ENCODE measurements around the gene PSMD5. TPM values are rescaled to one million over a fixed set of nuclear protein-coding genes. Genes with fewer than 3 reads are reported as not detected.

PSMD5 gene
- total RNA-seq, 1 experiment from 2014 or later, result 53.0 TPM

- Histone ChIP-seq H3K4me1 (ENCODE audit: control insufficient read depth, insufficient read depth, low read length) (no peaks in the 10 kb centered on the region), H3K36me3 (ENCODE audit: control insufficient read depth, insufficient read depth, low read length) (peaks cover 8% of the 10 kb centered on the region), H3K4me3 (ENCODE audit: low read depth in 2 of 2, low read length in 2 of 2) (no peak overlapping the region), H3K27ac (ENCODE audit: low read length) (no peak overlapping the region), H3K9me3 (ENCODE audit: control insufficient read depth, insufficient read depth, low read depth, low read length) (no peaks in the 10 kb centered on the region), H3K27me3 (ENCODE audit: control insufficient read depth, insufficient read depth, low read length) (no peaks in the 10 kb centered on the region)
- POLR2A ChIA-PET, result interaction anchor here (0.6 kb wide), 1 partner anchor 198 kb away, joined by 8 read pairs; no protein-coding TSS in a partner anchor
- no peak for ATAC-seq
- in situ Hi-C loops (cut with HindIII; ENCODE audit: low pct_unique_long_range_greater_than_20kb, low sequenced_read_pairs) (no loop called here), intact Hi-C loops (cut with micrococcal nuclease; ENCODE audit: unreplicated experiment) (no loop called here)
- CTCF ChIA-PET, result interaction anchor here (0.6 kb wide), 1 partner anchor 109 kb away, joined by 8 read pairs; no protein-coding TSS in a partner anchor
- no peak for DNase-seq (ENCODE audit: low read depth, low spot score)
- BruUV-seq (replicated peaks), result no TSS peak
- TF ChIP-seq REST (IDR thresholded peaks at IDR 0.05; ENCODE audit: insufficient read depth in 1 of 2, low read depth in 2 of 2, low read length in 1 of 2), result no peak
These were observed 63.5 kb downstream of the PSMD5 start for GRCh38 chr9:120779227-120779626.

GRCh38 chr9:120778758-120779157 lies 64.0 kb downstream of the PSMD5 start:
- H3K27me3 ChIP-seq (ENCODE audit: control insufficient read depth, insufficient read depth, low read length), result no peaks in the 10 kb centered on the region
- no TSS peak for BruUV-seq (replicated peaks)
- DNase-seq (ENCODE audit: low read depth, low spot score) (no peak), ATAC-seq (no peak)
- H3K4me3 ChIP-seq (ENCODE audit: low read depth in 2 of 2, low read length in 2 of 2), result no peak overlapping the region
- intact Hi-C loops (cut with micrococcal nuclease; ENCODE audit: unreplicated experiment) (no loop called here), in situ Hi-C loops (cut with HindIII; ENCODE audit: low pct_unique_long_range_greater_than_20kb, low sequenced_read_pairs) (no loop called here)
- no peaks in the 10 kb centered on the region for H3K9me3 ChIP-seq (ENCODE audit: control insufficient read depth, insufficient read depth, low read depth, low read length)
- H3K27ac ChIP-seq (ENCODE audit: low read length), result no peak overlapping the region
- no peaks in the 10 kb centered on the region for H3K4me1 ChIP-seq (ENCODE audit: control insufficient read depth, insufficient read depth, low read length)
- peaks cover 8% of the 10 kb centered on the region for H3K36me3 ChIP-seq (ENCODE audit: control insufficient read depth, insufficient read depth, low read length)
- POLR2A ChIA-PET, result interaction anchor here (0.6 kb wide), 1 partner anchor 198 kb away, joined by 8 read pairs; no protein-coding TSS in a partner anchor
- TF ChIP-seq CTCF (IDR thresholded peaks at IDR 0.05), result no peak
- no peak for TF ChIP-seq SIN3A (IDR thresholded peaks at IDR 0.05; ENCODE audit: borderline replicate concordance, insufficient read depth, low read depth, low read length)
- TF ChIP-seq REST (IDR thresholded peaks at IDR 0.05; ENCODE audit: insufficient read depth in 1 of 2, low read depth in 2 of 2, low read length in 1 of 2), result no peak
- no peak for TF ChIP-seq TCF7L2 (IDR thresholded peaks at IDR 0.05; ENCODE audit: low read depth, low read length)
- TF ChIP-seq POLR2AphosphoS5 (IDR thresholded peaks at IDR 0.05; ENCODE audit: low read depth, low read length), result no peak
- CTCF ChIA-PET, result no interaction called here
